Hematopoietic multipotent progenitor cell treated with erythropoietin and hydrocortisone succinate and interleukin-3 and kit ligand, for 17 days (in vitro differentiated cells): ENCODE results near the gene FNDC8.
"Not testable (repeated sequence)": the region's sequence is repeated elsewhere in the genome, so short reads cannot be mapped to it uniquely, and the experiment has no call there.

ENCODE experiments used
- DNase-seq: peaks from one replicate; pipeline ENCODE4 v3.0.0-alpha.2; 2015; ENCODE audit warnings: low spot score

Gene FNDC8

DNA sequence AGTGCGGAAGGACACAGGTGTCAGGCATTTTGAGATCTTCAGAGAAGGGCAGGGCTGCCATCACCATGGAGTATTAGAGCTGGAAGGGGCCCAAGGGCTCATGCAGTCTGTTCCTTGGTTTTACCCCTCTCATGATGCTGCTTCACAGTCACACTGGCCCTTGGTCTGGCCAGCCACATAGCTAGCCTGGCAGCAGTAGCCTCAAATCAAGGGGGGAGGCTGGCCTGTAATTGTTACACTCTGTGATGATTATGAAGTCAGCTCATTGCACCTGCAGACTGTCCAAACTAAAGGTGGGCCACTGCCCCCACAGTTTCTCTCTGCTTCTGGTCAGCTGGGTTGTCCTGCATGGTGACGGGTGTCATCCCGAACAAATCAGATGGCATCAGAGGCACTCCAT, at the start of gene FNDC8:
FNDC8 (plus strand) TSS at position 301 of the 400 bp plus-strand sequence; CDS start at position 380, 79 bp downstream.
- no peak for DNase-seq

DNA sequence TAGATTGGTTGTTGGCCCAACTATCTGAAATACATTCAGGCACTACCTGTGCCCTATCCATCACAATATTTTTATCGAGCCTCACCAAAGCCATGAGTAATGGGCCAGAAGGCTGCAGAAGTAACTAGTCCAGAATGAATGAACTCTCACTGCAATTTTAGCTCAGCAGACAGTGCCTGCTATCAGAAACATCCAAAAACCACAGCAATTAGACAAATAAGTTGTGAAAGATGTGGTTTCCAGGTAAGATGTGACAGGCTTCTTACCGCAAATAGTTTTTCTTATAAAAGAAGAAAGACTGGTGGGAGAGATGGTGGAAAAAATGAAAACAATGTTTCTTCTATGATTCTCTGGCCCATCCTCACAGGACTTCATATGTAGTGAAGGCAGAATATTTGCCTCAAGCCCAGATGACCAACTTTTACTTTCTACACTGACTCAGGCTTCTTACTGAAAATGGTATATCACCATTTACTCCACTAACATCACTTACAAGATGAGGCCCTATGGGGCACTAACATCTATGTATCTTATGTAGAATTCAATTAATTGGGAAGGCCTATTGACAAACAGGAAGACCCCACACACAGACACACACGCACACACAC, 48.1 kb upstream of the FNDC8 start:
- no peak for DNase-seq

DNA sequence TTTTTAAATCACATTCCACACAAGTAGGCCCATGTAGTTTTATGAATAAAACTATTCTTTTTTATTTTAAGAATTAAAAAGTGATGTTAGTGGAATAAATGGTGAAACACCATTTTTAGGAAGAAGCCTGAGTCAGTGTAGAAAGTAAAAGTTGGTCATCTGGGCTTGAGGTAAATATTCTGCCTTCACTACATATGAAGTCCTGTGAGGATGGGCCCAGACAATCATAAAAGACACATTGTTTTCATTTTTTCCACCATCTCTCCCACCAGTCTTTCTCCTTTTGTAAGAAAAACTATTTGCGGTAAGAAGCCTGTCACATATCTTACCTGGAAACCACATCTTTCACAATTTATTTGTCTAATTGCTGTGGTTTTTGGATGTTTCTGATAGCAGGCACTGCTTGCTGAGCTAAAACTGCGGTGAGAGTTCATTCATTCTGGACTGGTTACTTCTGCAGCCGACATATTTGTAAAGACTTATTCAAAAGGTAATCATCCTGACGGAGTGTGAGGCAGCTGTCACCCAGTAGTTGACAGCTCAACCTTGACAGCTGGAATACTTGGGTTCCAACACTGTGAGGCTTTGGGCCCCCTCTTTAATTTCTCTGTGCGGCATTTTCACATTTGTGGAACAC, 47.3 kb upstream of the FNDC8 start:
- DNase-seq: no peak

DNA sequence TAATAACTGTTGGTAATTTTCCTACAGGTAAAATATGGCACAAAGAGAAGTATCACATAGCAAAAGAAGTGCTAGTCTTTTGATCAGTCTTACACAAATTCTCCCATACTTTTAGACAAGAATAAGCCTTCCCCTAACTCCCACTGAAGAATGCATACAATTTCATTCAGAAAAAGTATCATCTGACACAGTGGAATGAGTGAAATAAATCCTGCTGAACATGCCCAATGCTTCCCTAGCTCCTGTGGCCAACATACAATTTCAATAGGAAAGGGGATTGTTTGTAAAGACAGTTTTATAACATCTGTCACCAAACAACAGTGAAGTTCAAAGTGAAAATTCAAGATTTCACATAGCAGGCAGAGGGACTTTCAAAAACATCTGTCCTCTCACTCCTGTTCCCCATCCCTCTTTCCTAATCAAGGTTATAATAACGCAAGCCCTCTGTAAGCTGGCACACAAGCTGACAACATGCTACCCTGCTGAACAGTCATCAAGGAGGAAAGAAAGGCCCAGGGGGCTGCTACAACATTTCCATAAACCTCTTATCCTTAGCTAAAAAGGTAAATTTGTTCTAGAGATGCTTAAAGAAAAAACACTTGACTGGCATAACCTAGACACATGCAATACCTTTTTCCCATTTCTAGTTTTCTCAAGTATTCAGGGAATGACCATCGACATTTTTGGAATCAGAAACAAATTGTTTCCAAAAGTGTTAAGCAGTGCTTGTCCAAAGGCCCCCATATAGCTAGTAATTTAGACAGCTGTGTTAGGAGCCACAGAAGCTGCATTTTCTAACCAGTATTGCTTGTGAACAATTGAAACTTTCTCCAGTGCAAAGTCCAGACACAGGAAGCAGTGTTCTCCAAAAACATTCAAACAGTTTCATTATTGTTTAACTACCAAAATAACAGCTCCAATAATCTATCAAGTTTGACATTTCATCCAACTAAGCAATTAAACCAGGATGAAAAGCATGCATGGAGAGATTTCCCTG, 46.4 kb upstream of the FNDC8 start:
- no peak for DNase-seq

DNA sequence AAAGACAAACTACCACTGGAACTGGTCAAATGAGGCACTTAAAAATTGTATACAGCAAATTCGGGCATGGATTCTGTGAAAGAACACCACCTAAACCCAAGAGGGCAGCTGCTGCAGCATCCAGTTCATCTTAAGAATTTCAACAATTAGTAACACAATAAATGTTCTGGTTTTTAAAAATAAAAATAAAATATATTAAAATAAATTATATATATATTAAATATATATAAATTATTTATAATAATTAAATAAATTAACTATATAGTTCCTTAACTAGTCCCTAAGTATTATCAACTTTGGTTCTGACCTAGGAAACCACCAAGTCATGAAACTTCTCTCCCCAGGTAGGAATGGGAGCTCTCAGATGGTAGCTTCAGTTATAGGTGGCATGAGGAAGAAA, 44.5 kb upstream of the FNDC8 start:
- no peak for DNase-seq

DNA sequence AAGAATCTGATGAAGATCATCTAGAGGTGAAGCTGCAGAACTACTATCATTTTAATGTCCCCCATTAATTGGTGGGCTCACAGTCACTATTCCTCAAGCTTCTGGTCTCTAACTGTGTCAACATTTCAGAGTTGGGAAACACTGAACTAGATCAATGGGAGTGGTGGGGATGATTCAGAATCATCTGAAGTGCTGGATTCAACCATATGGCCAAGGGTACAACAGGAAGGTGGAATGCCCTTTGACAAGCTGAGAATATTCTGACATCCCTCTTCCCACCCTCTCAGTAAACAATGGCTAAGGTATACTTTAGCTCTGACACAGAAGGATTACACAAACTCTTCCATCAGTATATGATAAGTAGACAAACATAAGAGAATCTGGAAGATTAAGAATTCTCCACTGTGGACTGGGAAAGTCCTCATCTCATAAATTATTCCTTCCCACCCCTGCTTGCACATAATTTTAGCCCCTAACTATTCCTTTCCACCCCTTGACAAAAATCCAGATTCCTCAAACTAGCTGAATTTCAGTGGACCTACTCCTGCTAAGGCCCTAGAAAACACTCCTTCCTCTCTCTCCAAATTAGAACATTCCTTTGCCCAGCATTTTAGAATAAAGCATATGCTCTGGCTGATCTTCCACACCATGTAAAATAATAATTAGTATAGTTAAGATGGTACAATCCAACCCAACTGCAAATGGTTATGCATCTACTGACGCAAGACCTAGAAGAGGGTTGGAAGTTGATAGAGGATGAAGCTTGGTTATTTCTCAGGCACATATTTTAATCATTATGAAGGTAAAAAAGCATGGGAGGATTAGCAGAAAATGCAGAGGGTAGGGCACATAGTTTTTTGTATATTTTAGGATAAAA, 41.6 kb upstream of the FNDC8 start:
- DNase-seq: no peak

DNA sequence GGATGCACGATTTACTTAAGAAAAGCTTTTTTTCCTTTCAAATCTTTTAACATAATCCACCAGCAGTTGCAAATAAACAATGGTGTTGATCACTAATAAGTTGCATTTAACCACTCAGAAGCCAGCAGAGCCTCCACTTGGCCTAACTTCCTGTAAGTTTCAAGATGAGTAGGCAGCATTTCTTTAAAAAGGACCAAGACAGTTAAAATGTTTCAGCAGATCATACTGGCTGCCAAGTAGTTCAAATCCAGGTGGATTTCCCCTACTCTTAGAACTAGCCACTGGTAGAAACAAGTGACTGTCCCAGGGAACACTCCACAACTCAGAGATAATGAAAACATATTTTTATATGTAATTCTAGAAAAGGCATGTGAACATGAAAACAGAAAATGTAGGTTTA, 40.9 kb upstream of the FNDC8 start:
- no peak for DNase-seq

DNA sequence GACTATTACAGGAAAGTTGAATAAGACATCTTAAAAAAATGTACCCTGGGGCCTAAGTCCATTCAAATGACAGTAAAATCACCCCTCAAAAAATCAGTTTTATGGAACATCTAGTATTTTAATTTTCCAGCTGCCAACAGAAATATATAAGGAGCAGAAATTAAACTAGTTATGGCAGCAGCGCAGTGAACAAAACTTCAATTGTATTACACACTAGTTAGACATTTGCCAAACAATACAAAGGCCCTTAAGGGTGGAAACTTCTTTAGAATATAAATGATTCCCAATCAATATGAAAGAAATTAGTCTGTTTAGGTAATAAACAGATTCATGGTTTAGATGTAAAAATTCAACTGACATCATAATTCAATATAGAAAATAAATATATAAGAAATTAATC, 39.8 kb upstream of the FNDC8 start:
- DNase-seq: no peak

DNA sequence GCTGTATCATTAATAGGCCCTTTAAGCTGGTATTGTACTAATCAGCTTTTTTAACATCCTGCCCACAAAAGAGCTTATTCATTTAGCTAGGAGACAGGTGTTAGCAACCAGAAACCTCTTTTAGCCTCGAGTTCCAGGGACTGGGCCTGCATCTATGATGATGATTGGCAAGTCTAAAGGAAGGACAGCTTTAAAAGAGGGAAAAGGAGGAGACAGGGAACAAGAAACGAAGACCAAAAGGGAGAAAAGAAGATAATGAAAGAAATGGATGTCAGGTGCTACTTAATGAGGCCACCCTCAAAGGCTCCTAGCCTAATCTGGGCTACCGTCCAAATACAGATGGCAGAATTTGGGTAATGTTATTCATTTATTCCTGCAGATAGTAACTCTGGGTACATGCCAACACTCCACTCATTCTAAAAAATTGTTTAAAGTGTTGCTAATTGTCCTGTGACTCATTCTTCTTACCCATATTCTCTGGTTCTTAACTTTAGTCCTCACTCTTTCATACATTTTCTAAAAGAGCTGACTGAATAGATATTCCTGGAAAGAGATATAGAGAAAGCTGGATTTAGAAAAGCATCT, 39.2 kb upstream of the FNDC8 start:
- peak; percentile 76 for DNase-seq

DNA sequence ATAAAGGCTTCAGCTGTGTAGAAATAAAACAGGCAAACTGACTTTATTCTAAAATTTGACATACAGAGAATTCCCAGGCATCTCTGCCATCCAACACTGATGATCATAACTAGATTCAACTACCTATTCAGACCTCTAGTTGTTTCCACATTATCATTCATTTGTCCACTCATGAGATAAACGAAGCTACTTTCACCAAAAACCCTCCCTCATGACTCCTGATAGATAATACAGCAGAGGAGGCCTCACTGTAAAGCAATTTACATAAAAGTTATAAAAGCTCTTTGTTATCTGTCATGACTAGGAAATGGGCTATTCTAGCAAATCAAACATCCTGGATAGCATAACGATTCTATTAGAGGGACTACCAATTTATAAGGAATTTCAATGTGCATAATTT, 38.3 kb upstream of the FNDC8 start:
- DNase-seq: no peak

DNA sequence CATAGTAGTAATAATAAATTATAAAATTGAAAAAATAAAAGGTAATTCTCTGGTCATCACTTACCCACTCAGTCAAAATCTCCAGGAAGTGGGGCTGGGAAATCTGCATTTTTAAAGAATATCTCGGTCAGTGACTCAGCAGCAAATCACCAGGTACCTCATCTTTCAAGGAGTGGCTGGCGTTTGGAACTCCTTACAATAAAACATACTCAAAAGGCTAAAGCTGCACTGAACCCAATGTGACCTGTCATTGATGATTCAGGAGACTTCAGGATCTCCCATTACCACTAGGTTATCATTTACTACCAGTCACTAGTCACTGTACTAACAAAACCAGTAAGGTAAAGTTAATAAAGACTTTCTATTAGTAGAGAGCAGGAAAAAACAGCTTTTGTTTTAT, 36.4 kb upstream of the FNDC8 start:
- no peak for DNase-seq

DNA sequence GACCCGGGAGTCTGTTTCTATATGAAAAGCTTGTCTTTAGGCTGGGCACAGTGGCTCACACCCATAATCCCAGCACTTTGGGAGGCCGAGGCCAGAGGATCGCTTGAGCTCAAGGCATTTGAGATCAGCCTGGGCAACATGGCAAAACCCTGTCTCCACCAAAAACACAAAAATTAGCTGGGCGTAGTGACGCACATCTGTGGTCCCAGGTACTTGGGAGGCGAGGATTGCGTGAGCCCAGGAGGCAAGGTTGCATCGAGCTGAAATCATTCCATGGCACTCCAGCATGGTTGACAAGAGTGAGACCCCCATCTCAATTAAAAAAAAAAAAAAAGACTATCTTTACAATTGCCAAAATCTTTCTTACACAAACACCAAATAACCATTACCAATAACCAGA, 35.3 kb upstream of the FNDC8 start:
- no peak for DNase-seq

DNA sequence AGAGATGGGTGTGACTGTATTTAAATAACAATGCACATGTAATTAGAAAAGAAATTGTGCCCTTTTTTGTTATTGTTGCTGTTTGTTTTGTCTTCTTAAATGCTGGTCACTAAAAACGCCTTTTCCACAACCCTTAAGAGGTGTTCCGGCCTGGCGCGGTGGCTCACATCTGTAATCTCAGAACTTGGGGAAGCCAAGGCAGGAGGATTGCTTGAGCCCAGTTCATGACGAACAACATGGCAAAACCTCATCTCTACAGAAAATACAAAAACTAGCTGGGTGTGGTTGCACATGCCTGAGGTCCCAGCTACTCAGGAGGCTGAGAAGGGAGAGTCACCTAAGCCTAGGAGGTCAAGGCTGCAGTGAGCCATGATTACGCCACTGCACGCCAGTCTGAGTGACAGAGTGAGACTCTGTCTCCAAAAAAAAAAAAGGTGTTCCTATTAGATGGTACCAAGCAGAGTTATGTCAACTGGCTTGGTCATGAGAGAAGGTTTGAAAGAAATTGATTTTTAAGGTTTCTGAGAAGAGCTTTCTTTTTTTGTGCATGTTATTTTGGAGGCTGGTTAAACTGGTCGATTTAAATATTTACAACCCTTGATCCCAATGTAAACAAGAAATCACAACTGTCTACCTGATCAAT, 34.4 kb upstream of the FNDC8 start:
- peak; percentile 36 for DNase-seq

DNA sequence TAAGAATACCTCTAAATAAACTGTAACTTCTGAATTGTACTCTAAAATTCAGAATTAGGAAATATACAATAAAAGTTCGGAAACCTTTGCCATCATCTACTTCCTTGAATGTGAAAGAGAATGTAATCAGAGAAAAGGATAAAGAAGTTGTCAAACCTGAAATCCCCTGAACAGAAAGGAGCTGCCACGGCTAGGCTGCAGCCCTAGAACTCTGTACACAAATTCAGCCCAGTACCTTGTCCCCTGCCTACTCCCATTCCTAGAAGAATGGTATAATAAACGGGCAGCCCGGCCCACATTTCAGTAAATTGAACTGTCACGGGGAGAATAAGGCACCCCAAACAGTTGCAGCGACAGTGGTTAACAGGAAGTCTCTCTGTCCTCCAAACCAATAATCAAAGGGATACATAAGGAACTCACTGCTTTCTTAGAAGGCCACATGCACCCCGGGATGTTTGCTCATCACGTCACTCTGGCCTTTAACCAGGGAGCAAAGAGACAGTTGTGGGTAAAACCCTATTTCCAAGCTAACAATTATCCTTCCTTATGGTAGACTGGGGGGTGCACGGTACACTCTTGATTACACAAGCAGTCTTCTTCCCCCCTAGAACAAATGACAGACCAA, 33.6 kb upstream of the FNDC8 start:
- DNase-seq: peak; percentile 71

DNA sequence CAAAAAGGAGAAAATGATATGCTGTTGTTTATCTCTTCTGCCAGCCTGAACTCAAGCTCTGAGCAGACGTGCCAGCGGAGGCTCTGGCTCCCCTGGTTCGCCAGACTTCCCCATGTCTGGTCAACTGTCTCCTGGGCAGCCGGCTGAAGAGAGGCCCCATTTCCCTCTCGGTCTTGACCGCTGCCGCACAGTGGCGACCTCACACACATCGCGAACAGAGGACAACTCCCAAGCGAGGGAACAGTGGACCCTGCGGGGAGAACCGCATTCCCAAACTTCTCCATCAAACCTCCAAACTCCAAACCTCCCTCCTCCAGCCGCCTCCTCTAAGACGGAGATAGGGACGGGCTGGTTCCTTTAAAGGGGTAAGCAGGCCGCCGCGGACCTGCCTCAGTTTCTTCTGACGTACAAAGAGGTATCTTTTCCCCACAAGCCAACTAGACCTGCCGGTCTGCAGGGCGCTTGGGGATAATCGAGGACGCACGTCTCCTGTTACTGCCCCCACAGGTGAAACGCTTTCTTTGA, 33.0 kb upstream of the FNDC8 start:
- no peak for DNase-seq

DNA sequence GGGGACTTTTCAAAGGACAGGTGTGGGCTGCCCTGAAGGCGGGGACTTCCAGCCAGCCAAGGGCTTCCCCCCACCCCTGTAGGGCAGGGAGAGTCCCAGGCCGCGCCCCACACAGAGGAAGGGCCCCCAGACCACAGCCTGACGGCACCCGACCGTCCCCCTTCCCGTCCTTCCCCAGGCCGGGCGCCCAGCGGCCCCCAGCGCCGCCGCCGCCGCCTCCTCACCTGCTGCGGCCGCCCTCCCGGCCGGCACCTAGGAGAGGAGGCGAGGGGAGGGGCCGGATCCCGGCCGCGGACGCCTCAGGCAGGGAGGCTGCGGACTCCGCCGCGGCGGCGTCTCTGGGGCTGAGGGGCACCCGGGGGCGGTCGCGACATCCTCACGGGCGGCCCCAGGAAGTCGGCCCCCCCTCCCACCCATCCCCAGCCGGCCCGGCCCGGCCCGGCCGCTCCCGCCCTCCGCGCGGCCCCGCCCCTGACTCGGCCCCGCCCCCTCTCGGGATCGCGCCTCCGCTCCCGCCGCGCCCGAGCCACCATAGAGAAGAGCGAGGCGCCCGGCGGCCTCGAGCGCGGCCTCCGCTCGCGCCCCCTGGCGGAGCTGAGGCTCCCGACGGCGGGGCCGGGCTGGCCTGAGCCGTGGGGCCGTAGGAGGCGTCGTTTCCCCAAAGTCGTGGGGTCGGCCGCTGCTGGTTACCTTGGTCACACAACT, 32.4 kb upstream of the FNDC8 start:
- DNase-seq: peak; percentile 93

DNA sequence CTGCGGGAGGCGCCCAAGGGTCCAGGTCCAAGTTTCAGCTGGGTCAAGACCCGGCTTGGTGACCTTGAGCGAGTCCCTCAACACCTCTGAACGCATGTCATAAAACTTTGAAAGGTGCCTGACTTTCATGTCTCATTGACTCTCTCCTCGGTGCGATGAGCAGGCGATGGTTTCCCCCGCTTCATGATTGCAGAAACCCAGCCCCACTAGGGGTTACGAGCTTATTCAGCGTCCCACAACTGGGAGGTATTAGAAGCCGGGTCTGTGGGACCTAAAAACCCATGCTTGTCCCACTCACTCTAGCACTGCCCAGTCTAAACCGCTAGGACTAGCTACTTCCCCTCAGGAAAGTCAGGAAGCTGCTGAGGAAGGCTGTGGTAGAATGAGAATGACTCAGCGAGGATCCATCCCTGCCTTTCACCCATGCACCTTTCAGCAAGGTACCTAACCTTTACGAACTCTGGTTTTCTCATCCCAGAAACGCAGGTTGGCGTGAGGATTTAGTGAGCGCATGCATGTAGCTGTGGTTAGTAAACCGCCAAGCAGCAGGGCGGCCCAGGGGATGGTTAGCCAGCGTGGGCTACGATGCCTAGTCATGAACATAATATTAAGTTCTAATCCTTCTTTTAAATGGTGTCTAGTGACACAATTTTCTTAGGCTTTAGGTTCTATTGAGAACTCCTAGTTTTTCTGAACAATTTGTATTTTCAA, 31.7 kb upstream of the FNDC8 start:
- no peak for DNase-seq

DNA sequence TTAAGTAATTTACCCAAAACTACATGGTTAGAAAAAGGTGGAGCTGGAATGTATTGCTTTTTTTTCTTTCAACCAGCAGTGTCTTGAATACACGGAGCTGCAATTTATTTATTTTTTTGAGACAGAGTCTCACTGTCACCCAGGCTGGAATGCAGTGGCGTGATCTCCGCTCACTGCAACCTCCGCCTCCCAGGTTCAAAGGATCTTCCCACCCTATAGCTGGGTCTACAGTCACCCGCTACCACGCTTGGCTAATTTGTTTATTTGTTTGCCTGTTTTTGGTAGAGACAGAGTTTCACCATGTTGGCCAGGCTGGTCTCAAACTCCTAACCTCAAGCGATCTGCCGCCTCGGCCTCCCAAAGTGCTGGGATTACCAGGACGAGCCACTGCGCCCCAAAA, 30.7 kb upstream of the FNDC8 start:
- DNase-seq: not testable (repeated sequence)

DNA sequence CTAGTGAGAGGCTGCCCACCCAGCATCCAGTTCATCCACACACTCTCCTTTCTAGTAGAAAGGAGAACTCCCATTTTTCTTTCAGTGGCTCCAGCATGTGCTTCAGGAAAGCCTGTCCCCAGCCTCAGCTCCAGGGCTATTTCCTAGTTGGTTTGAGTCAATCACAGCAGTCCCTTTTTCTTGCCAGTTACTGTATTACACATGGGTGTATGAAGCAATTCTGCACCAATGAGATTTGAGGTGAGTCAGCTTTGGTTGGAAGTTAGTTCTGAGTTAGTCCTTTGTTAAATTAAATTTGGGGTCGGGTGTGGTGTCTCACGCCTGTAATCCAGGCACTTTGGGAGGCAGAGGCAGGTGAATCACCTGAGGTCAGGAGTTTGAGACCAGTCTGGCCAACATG, 26.5 kb upstream of the FNDC8 start:
- no peak for DNase-seq
